ENCODE measurements around the gene HLA-B. TPM values are rescaled to one million over a fixed set of nuclear protein-coding genes. Genes with fewer than 3 reads are reported as not detected.

HLA-B gene
- total RNA-seq, 1 experiment from 2014 or later = 68.6 TPM

DNA sequence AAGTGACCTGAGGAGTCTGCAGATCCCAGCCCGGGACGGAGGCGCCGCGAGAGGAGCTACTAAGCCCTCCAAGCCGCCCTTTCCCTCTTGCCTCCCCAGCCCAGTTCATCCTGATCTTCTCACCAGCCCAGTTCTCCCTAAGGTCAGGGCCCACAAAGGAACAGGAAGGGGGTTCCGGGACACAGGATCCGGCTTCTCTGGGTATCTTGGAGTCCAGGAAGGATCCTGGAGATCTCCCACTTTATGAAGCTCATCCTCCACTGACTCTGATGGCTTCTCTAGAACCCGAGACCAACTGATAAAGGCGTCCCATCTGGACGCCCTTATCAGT, 48.2 kb downstream of the HLA-B start:
- no peaks in the 10 kb centered on the region for H3K36me3 Mint-ChIP-seq (ENCODE audit: insufficient read depth in 1 of 3, low read depth in 3 of 3)
- no peaks in the 10 kb centered on the region for H3K4me1 ChIP-seq (ENCODE audit: insufficient read depth, low read length)
- H3K27me3 ChIP-seq (ENCODE audit: insufficient read depth, low read length) = no peaks in the 10 kb centered on the region
- H2BK5ac ChIP-seq (ENCODE audit: insufficient read length, low read length) = no peak overlapping the region
- H3K9me3 Mint-ChIP-seq = no peaks in the 10 kb centered on the region
- TF ChIP-seq, protein P1, sequence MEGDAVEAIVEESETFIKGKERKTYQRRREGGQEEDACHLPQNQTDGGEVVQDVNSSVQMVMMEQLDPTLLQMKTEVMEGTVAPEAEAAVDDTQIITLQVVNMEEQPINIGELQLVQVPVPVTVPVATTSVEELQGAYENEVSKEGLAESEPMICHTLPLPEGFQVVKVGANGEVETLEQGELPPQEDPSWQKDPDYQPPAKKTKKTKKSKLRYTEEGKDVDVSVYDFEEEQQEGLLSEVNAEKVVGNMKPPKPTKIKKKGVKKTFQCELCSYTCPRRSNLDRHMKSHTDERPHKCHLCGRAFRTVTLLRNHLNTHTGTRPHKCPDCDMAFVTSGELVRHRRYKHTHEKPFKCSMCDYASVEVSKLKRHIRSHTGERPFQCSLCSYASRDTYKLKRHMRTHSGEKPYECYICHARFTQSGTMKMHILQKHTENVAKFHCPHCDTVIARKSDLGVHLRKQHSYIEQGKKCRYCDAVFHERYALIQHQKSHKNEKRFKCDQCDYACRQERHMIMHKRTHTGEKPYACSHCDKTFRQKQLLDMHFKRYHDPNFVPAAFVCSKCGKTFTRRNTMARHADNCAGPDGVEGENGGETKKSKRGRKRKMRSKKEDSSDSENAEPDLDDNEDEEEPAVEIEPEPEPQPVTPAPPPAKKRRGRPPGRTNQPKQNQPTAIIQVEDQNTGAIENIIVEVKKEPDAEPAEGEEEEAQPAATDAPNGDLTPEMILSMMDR (conservative IDR thresholded peaks at IDR 0.05) = no peak
- H3T11ph ChIP-seq (ENCODE audit: low read length) = no peak overlapping the region
- H3K27ac Mint-ChIP-seq = no peak overlapping the region
- H3K79me1 ChIP-seq (ENCODE audit: insufficient read depth, low read depth, low read length, poor library complexity, severe bottlenecking) = no peaks in the 10 kb centered on the region
- no peak overlapping the region for H4K5ac ChIP-seq (ENCODE audit: insufficient read length, low read depth, low read length)
- H3K4me3 Mint-ChIP-seq = no peak overlapping the region
- no peaks in the 10 kb centered on the region for H3K23me2 ChIP-seq (ENCODE audit: insufficient read length, low read depth, low read length, poor library complexity, severe bottlenecking)
- H3K9me3 ChIP-seq (ENCODE audit: control insufficient read depth, low read depth, low read length) = no peaks in the 10 kb centered on the region
- H3K27me3 Mint-ChIP-seq (ENCODE audit: low read depth) = peaks cover 4% of the 10 kb centered on the region
- no peak overlapping the region for H3K4ac ChIP-seq (ENCODE audit: low read depth, low read length)
- H4K8ac ChIP-seq (replicated peaks; ENCODE audit: insufficient read length, low read depth, low read length) = no peak overlapping the region
- H4K20me1 ChIP-seq (ENCODE audit: control insufficient read depth, insufficient read depth, insufficient read length) = no peaks in the 10 kb centered on the region
- no CpG with 5 or more reads among the region's 11 CpGs for WGBS (ENCODE audit: extremely low coverage, insufficient read length, low lambda C conversion rate)
- no peaks in the 10 kb centered on the region for H3K79me2 ChIP-seq (ENCODE audit: insufficient read depth, low read length)
- no peak overlapping the region for H3K4me2 ChIP-seq (ENCODE audit: insufficient read depth, insufficient read length, low read length)
- H3K23ac ChIP-seq (ENCODE audit: insufficient read length, low read depth, low read length) = no peak overlapping the region
- H3K14ac ChIP-seq (ENCODE audit: insufficient read depth, low read length) = no peak overlapping the region
- no peak overlapping the region for H2BK120ac ChIP-seq (ENCODE audit: low read depth, low read length, poor library complexity, severe bottlenecking)
- no peak for DNase-seq
- no peak overlapping the region for H3K56ac ChIP-seq (ENCODE audit: insufficient read length, low read depth, low read length)
- no peak overlapping the region for H2AK5ac ChIP-seq (ENCODE audit: insufficient read length, low read length)
- H3K18ac ChIP-seq (ENCODE audit: insufficient read length, low read depth, low read length) = no peak overlapping the region
- H2BK12ac ChIP-seq (ENCODE audit: insufficient read length, low read depth, low read length) = no peak overlapping the region
- H3K9ac ChIP-seq (ENCODE audit: extremely low read depth, insufficient read length, low read length) = no peak overlapping the region
- no peak overlapping the region for H3K27ac ChIP-seq (ENCODE audit: insufficient read length, low read depth, low read length)
- H2AFZ ChIP-seq (ENCODE audit: low read length) = no peak overlapping the region
- H2BK15ac ChIP-seq (ENCODE audit: low read depth, low read length) = no peak overlapping the region
- H4K91ac ChIP-seq (ENCODE audit: insufficient read length, low read depth, low read length) = no peak overlapping the region
- H2BK20ac ChIP-seq (ENCODE audit: low read depth, low read length, poor library complexity, severe bottlenecking) = no peak overlapping the region
- H3K4me1 Mint-ChIP-seq = no peaks in the 10 kb centered on the region
